GM21526 (cell line): Measurements from ENCODE around the gene SRM.
"Not testable (repeated sequence)": the region's sequence is repeated elsewhere in the genome, so short reads cannot be mapped to it uniquely, and the experiment has no call there.

ENCODE experiments used
- ATAC-seq: cut with Tn5 transposase; IDR thresholded peaks from one replicate; pipeline ENCODE4 v1.9.1; 2021; ENCODE audit warnings: moderate library complexity; ENCODE audit not compliant: unreplicated experiment, low FRiP score

Gene SRM

DNA sequence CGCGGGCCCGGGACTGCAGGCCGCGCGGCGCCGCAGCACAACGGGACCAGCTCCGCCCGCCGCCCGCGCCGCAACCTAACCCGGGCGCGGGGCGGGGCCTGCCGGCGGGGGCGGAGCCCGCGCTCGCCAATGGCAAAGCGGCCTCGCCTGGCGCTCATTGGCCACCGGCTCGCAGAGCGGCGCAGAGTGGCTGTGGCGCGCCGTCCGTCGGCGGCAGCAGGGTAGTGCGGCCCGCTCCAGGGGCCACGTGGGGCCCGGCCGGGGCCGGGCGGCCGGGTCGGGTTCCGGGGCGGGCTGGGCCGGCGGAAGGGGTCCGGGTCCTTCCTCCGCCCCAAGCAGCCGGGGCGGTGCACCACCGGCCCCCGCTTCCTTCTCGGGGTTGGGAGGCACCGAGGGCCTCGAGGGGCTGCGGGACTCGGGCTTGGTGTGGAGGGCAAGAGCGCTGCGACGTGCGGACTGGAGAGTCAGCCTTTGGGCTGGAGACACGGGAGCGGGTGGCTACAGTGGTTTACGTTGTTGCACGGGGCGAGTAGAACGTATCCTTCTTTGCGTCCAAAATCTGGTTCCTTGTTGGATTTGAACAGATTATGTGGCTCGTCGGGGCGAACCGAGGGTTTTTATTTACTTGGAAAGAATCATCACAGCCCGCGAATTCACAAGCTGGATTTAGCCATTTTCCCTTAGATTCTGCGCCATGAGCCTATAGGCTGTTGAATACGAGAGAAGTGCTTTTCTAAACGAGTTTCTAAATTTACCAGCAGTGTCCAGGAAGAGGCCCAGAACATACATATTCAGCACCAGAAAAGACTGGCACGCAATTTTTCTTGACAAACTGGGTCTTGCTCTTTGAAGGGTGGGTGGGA, at the start of gene SRM:
Gene SRM, minus strand, starts transcription at position 51 of the 863 bp plus-strand sequence. CDS start 75 bp downstream, outside the sequence.
- peak; percentile 82 for ATAC-seq

DNA sequence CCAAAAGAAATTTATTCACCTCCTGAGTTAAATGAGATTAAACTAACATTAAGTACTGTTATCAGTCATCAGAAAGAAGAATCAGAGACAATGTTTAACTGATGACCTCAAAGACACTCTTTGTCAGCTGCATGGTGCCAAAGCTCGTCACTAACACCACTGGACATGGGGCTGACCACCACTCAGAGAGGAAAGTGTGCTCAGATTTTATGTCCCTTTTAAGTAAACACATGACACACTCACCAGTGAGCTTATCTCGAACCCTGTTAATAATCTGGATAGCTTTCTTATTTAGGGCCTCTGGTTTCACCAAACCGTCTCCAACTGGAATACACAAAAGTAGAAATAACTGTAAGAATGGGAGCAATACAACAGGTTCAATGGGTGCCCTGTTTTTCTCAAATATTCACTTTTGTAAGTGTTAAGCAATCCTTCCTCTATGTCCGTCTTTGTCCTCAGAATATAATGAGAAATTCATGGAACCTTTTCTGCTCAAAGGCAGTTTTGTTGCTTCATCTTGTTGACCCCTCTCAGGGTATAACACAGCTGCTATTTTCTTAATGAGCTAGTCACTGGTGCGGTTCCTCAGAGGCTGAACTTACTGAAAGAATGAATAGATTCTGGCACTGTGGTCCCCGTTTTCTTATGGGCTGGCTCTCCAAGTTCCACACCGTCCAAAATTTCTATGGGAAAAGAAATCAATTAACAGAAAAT, 49.4 kb upstream of the SRM start:
- ATAC-seq: no peak

DNA sequence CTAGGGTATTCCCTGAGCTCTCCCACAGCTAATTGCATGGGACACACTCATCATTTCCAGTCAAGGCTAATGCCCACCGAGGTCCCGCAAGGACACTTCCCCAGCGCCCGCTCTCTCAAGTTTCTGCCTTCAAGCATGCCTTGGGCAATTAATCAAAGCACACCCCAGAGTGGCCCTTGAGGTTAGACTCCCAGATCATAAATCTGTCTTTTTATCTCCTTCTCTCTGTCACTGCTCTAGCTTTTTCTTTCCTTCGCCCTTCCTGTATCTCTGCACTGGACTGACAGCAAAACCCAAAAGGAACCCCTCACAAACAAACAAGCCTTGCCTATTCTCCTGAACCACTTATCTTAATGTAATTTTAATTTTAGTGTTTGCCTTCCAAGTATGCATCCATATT, 47.8 kb upstream of the SRM start:
- ATAC-seq: no peak

DNA sequence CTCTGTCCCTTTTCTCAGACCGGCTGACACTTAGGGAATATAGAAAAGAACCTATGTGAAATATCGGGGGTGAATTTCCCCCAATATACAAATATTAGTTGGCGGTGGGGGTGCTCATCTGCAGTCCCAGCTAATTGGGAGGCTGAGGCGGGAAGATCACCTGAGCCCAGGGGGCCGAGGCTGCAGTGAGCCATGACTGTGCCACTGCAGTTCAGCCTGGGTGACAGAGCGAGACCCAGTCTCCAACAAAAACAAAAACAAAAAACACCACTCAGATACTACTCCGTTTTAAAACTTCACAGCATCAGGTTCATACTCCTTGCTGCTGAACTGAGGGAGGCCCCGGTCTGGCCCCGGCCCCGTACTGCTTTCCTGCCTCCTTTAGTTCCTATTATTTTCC, 45.8 kb upstream of the SRM start:
- no peak for ATAC-seq

DNA sequence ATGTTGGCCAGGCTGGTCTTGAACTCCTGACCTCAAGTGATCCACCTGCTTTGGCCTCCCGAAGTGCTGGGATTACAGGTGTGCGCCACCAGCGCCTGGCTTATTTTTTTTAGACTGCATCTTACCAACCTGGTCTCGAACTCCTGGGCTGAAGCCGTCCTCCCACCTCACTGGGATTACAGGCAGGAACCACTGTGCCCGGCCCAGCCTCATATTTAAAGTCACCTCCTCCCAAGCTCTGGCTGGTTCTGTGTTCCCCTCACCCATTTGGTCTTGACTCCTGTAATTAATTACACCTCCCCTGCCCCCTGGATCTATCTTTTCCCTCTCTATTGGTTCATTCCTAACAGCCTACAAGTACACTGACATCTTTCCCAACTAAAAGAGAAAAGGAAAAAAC, 41.5 kb upstream of the SRM start:
- no peak for ATAC-seq

DNA sequence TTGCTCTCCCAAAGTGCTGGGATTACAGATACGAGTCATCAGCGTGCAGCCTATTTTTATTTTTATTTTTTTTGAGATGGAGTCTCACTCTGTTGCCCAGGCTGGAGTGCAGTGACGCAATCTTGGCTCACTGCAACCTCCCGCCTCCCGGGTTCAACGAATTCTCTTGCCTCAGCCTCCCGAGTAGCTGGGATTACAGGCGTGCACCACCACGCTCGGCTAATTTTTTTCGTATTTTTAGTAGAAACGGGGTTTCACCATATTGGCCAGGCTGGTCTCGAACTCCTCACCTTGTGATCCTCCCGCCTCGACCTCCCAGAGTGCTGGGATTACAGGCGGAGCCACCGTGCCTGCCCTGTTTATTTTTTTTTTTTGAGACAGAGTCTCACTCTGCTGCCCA, 41.0 kb upstream of the SRM start:
- not testable (repeated sequence) for ATAC-seq

DNA sequence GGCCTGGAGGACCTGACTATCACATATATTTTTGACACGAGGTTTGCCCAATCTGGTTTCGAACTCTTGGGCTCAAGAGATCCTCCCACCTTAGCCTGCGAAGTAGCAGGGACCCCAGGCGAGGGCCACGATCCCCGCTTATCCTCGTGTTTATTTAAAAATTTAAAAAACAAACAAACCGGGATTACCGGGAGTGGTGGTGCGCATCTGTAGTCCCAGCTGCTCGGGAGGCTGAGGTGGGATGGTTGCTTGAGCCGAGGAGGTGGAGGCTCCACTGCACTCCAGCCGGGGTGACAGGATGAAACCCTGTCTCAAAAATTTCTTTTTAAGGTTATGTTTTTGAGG, 40.3 kb upstream of the SRM start:
- no peak for ATAC-seq

DNA sequence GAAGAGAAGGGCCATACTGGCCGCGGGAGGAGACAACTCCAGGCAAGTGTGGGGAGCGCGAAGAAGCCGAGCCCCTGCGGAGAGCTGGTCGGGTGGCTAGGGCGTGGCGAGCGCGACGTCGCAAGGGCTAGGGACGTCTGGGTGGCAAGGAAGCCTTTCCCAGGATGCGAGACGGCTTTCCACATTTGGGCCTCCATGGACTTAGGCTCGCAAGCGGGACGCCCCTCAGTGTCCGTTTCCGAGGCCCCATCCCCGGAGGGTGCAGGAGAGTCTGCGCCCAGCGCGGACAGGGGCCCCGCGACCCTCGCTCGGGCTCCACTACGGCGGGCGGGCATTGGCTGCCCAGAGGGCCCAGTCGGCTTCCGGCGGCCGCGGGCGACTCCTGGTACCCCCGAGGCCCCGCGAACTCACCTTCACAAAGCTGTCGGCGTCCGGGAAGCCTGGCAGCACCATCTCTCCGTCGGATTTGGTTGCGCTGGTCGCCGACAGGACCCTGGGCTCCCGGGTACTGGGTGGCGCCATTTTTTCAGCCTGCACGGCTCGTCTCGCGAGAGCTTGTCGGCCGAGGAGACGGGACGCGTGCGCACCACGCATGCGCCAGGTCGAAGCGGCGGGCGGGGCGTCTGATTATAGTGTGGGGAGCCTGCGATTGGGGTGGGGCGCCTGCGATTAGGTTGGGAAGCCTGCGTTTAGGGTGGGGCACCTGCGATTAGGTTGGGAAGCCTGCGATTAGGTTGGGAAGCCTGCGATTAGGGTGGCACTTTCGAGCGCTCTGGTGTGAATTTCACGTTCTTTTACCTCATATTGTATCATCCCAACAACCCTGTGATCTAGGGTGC, 39.7 kb upstream of the SRM start, which contains the start of gene EXOSC10:
Gene EXOSC10, minus strand, starts transcription at position 560 of the 839 bp plus-strand sequence. Its CDS starts 38 bp downstream, at position 522.
- peak; percentile 86 for ATAC-seq

DNA sequence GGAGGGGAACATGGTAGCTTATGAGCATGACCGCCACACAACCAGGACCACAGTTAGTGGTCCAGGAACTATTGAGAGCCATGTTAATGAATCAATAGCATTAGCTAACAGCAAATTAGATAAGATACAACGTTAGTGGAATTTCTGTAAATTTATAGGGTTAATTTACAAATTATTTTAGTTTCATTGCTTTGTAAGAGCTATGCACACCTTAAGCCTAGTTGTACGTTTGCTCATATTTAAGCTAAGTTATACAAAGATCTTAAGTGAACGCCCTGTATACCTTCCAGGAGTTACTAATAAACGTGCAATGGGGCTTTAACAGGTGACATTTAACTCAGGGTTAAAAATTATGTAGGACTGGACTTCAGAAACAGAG, 39.1 kb upstream of the SRM start:
- no peak for ATAC-seq

DNA sequence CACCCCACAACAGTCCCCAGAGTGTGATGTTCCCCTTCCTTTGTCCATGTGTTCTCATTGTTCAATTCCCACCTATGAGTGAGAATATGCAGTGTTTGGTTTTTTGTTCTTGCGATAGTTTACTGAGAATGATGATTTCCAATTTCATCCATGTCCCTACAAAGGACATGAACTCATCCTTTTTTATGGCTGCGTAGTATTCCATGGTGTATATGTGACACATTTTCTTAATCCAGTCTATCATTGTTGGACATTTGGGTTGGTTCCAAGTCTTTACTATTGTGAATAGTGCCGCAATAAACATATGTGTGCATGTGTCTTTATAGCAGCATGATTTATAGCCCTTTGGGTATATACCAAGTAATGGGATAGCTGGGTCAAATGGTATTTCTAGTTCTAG, 24.0 kb upstream of the SRM start:
- not testable (repeated sequence) for ATAC-seq

DNA sequence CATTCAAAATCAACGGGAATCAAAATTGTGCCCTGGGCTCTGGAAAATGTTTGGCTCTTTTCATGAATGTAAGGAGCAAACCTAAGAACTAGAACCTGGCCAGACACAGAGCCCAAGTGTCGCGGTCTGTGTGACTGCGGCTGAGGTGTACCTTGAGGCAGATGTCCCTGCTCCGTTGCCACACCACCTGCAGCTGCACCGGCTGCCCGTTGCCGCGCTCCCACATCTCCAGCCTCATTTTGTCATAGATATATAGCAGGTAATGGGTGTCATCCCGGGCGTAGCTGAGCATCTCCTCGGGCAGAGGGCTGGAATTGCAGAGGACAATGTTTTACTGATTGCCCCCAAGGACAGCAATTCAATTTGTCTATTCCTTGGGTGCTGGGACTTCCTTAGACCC, 21.1 kb upstream of the SRM start:
- no peak for ATAC-seq

DNA sequence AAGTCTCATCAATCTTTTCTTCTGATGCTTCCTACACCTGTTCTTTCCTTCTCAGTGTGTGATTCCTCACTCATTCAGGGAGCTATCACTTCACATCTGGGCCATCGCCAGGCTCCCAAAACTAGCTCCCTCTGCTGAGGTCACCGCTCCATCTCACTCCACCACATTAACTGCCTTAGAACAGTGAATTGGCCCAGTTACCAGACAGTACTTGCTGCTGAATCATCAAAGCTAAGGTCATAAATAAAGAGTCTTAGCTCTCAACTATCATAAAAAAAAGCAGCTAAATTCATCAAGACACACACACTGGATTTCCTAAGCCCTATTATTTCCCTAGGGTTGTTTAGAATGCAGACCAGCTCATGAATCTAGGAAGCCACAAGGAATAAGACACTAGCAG, 18.8 kb upstream of the SRM start:
- no peak for ATAC-seq

DNA sequence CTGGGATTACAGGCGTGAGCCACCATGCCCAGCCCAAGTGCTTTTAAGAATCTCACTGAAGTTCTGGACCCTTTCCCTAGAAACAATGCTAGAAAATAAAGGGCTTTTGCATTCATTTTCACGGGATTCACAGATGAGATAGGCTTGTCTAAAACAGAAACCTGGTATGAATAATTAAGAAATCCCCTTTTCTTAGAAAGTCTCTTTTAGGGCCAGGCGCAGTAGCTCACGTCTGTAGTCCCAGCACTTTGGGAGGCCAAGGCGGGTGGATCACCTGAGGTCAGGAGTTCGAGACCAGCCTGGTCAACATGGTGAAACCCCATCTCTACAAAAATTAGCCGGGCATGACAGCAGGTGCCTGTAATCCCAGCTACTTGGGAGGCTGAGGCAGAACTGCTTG, 13.6 kb upstream of the SRM start:
- ATAC-seq: not testable (repeated sequence)

DNA sequence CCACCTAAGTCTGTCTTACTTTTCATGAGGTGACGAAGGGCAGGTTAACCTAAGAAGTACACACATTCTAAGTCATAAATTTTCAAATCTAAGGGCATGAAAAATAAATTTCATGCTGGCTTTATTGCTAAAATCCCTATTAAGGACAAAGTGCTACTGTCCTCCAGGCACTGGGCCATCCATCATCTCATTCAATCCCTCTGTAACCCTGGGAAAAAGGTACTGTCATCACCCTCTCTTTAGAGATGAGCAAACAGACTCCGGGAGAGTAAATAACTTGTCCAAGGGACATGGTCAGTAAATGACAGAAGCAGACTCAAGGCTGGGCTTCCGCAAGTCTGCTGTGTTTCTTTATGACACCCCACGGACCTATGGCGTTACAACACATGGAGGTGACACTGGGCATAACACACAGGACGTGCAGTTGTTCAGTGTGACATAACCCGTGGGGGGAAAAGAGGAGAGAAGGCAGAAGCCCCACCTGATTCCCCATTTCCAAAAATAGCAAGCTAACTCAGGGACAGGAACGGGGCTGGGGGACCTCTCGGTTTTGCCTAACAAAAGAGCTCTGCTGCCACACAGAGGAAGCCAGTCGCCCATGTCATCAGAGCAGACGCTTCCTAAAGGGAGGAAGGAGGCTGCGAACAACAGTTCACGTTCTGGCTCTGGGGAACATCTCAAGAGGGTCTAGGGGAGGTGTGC, 12.5 kb upstream of the SRM start:
- no peak for ATAC-seq

DNA sequence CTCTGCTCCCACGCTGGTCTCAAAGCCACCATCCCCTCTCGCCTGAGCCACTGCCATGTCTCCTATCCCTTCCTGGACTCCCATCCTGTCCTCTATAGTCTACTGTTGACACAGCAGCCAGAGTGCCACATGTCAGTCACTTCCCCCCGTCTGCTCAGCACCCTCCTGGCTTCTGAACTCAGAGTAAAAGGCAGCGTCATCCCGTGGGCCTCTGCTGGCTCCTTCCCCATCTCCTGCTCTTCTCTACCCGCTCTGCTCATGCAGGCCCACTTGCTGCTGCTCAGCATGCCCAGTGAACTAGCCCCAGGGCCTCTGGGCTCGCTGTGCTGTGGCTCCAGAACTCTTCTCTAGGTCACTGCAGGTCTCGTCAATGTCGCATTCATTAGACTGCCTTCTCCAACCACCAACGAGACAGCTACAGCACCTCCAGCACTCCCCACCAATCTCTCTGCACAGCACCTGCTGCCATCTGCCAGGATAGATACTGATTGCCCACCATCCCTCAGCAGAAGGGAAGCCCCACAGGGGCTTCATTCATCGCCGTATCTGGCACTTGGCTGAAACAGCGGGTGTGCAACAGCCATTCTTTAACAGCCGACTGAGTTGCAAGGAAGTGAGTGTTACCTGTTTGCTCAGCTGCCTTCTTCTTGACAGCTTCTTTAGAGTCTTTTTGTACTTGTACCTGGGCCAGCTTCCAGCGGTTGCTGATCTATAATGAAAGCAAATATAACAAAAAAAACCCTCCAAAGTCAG, 11.8 kb upstream of the SRM start:
- no peak for ATAC-seq

DNA sequence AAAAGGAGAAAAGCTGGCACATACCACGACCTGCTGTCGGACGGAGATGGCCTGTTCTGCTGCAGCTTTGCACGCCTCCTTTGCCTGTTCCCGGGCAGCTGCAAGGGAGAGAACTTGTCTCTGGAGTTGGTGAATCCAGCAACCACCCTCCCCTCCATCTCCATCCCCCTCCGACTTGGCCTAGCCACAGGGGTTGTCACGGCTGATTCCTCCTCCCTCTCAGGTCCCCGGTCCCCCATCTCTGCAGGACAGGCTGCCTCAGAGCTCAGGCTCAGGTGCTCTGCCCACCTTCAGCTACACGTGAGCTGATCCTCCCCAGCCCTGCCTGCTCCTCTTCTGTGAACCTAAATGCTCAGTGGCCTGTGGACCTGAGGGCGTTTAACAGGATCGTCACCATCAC, 11.1 kb upstream of the SRM start:
- ATAC-seq: no peak

DNA sequence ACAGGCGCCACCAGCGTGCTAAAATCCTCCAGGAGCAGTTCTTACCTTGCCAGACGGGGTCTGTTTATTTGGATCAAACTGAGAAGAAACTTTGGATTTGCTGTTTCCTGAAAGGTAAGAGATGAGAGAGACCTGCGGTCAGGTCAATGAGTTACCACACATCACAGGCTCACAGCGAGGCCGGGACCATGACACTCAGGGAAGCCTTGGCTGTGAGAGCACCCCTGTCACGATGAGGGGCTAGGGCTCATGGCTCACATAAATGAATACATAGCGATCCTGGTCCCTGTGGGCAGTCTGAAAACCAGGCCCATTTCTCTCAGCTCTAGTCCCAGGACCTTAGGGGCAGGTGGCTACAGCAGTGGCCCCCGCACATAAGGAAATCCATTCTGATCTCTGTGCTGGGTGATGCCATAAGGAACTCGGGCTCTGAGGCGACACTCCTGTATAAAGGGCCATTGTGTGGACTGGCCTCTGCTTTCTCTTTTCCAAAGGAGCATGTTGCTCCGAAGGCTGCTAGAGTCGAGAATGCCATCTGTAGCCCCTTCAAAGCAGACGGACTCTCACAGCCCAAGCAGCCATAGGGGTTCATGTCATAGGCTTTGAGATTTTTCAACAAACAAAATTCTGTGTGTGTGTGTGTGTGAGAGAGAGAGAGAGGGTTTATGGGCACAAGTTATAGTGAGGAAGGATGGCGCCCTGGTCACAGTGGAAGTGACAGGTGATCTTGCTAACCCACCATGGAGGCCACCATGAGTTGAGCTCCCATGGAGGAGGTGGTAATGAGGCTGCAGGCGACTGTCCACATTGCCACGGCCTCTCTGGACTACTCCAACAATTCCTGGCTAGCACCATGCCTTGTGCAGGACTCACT, 9.0 kb upstream of the SRM start:
- no peak for ATAC-seq

DNA sequence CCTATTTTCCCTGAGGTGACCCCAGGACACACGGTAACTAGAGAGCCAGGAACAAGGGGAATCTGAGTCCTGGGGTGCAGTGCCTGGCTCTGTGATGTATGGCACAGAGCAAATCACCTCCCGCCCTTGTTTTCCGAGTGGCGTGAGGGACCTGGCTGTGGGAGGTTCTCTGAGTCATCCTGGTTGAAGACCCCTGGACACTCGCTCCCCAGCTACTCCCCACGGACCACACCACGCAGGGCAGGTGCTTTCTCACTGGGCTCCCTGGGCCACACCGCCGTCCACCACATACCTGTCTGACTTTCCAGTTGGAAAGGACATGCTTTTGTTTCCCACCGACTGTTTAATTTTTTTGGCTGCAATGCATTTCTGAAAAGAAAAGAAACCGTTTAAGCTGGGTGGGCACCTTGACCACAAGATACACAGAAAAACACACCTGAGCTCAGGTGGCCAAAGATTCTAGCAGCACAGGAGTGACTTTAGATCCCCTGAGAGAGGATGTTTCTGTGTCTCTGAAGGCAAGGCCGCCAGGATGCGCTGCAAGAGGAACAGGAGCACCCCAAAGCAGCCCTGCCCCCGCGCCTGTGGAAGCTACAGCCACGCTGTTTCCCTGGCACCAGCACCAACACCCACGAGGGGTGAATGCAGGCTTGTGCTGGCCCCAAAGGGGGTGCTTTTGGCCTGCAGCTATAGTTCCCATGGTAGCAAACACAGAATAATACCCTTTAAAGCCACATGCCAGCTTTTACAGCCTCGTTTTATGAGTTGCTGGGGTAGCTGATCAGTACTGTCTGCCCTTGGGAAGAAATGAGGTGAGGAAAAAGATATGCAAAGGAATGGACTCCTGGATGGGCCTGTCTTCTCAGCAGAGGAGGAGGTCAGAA, 8.1 kb upstream of the SRM start:
- ATAC-seq: no peak
